Measurements from ENCODE around the gene COQ6.
"Not testable (repeated sequence)": the region's sequence is repeated elsewhere in the genome, so short reads cannot be mapped to it uniquely, and the experiment has no call there.

Gene COQ6

DNA sequence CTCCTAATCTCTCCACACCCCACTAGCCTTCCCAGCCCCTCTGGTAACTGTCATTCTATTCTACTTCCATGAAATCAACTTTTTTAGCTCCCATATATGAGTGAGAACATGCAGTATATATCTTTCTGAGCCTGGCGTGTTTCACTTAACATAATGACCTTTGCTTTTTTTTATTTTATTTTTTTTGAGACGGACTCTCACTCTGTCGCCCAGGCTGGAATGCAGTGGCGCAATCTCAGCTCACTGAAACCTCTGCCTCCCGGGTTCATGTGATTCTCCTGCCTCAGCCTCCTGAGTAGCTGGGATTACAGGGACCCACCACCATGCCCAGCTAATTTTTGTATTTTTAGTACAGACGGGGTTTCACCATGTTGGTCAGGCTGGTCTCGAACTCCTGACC, 38.6 kb downstream of the COQ6 start:
- not testable (repeated sequence) for DNase-seq

DNA sequence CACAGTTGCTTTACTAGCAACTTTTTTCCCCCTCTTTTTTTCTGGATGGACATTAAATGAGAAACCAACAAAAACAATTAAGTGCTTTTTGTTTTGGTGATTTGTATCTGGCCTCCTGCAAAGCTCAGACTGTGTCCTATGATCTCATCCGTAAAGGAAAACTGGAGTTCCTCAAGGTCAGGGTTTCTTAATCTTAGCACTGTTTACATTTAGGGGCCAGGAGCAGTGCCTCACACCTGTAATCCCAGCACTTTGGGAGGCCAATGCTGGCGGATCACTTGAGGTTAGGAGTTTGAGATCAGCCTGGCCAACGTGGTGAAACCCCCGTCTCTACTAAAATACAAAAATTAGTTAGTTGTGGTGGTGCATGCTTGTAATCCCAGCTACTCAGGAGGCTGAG, 41.0 kb downstream of the COQ6 start:
- no peak for DNase-seq

DNA sequence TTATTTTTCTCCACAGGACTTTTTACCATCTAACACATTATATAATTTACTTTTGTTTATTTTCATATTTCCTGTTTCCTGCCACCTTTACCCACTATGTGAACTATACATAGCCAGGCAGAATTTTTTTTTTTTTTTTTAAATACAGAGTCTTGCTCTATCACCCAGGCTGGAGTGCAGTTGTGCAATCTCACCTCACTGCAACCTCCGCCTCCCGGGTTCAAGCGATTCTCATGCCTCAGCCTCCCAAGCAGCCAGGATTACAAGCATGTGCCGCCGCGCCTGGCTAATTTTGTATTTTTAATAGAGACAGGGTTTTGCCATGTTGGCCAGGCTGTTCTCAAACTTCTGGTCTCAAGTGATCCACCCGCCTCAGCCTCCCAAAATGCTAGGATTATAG, 44.8 kb downstream of the COQ6 start:
- DNase-seq, result not testable (repeated sequence)

DNA sequence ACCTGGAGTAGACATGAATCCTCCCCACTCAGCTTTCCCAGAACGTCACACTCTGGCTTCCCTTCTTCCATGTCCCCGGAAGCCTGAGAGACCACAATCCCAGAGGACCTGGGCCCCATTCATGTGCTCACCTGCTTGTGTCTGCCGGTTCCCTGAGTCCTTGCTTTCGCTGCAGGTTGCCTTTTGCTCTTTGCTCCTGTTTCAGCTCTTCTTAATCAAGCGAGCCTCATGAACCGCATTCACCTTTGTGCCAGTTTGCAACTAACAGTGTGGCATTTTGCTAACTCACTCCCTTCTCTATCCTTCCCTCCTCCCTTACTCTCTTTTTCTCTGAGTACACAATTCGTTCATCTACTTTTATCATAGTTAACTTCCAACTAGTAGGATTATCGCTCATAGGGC, 45.9 kb downstream of the COQ6 start:
- no peak for DNase-seq

DNA sequence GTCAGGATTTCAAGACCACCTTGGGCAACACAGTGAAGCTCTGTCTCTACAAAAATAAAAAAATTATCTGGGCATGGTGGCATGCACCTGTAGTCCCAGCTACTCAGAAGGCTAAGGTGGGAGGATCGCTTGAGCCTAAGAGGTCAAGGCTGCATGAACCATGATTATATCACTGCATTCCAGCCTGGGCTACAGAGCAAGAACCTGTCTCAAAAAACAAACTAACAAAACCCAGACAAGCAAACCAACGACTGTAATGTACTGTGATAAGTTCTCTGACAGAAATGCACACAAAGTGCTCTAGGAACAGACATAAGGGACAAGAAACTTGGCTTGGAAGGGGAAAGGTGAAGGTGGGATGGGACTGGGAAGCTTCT, 46.6 kb downstream of the COQ6 start:
- DNase-seq, result no peak

DNA sequence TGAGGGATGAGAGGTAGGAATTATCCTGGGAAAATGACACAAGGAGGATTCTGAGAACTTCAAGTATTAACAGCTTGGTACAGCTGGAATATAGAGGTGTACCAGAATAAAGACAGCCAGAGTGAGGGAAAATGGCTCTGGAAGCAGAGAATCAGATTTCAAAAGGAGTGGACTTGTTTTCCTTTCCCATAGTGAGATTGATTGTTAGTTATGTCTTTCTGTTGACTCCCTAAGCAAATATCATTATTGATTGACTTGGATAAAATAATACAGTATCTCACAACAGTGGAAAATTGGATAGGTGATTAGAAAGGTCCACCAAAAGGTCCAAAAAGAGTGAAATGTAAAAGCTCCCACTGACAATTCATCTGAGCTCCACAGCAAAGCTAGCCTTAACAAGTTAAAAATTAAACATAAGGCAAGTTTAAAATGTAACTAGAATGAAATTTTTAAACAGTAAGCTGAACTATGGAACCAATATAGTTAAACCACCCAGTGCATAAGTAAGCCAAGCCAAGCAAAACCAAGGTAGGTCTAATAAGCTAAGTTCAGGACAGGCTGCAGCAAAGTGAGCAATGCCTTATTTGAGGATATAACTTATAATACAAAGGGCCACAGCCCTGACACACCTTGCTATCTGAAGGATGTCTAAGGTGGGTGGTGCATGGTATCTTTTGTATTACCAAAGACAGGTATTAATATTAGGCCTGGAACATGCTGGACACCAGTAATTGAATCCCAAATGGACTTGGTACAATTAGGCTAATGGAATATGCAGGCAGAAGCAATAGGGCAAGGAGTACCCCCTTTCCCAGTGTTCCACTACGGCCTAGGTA, 47.2 kb downstream of the COQ6 start:
- DNase-seq, result no peak

DNA sequence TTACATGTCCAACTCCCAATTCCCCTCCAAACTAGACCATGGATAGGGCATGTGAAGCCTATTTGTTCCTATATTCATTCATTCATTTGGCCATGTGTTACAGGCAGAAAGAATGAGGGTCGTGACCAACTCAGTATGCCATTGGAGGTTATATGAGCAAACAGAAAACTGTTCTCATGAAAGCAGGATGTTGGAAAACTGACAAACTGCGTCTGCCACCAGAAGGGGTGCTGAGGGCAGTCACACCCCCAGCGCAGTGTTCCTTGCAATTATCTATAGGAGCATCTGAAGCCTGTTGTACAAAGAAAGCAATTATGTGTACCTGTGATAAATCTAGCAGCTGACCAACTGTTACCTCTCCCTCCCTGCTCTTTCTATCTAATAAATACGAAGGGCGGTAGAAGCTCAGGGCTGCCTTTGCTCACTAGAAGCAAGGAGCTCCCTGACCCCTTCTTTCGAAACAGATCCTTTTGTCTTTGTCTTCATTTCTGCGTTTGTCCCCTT, 47.9 kb downstream of the COQ6 start:
- no peak for DNase-seq

DNA sequence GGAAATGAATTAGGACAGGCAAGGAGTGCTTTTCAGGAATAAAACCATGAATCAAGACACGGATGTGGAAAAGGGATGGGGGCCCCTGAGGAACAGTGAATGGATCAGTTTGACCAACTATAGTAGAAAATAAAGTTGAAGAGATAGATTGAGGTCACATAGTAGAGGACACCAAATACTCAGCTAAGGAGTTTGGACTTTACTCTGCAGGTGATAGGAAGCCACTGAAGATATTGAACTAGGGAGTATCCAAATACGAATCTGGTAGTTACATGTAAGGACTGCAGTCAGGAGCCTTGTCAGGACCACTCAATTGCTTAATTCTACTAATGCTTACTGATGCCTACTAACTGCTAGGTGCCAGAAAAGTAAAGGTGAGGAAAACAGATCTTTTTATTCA, 48.6 kb downstream of the COQ6 start:
- no peak for DNase-seq

DNA sequence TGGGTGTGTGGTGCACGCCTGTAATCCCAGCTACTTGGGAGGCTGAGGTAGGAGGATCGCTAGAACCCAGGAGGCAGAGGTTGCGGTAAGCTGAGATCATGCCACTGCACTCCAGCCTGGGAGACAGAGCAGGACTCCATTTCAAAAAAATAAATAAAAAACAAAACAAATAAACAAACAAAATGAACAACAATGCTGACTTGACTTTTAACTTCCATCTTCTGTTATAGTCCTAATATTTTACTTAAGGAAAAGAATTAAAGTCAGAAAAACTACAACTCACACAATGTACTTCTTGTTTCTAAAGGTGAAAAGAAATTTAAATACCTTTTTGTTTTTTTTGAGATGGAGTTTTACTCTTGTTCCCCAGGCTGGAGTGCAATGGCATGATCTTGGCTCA, 55.6 kb downstream of the COQ6 start:
- not testable (repeated sequence) for DNase-seq

DNA sequence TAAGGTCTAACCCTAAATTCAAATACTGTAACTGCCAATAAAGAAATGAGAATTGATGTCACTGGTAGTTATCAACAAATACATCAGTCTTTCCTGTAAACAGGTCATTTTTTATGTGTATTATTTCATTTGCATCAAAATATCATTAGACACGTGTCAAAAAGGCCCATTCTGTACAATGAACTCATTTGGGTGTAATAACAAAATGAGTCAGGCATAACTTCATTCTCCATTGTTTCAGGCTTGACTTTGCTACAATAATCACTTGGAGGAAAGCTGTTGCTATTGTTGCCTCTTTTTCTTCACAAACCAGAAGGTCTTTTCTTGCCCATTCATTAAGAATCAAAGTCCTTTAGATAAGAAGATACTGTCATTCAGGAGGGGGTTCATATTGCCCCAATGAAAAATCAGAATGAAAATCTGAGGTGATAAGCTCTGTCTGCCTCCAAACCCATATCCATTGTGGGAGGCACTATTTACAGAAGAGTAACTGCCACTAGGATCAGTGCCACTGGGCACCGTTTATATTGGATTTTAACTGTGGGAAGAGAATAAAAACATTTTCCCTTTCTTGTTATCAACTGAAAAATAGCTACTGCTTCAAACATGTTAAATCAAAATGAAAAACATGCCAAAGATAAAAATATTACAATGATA, 58.9 kb downstream of the COQ6 start:
- no peak for DNase-seq

Measured in CD4-positive, alpha-beta T cell treated with Interleukin-4 for 4 hours (primary cell).